Measurements from ENCODE around the gene PRIMPOL. TPM values are rescaled to one million over a fixed set of nuclear protein-coding genes. Genes with fewer than 3 reads are reported as not detected.

Gene PRIMPOL
- total and polyA plus RNA-seq, 9 of the 15 experiments (the other 6 are each of a cell fraction or from before 2014, with no cell fraction given): 11.0 to 32.0 (median 16.1) TPM

DNA sequence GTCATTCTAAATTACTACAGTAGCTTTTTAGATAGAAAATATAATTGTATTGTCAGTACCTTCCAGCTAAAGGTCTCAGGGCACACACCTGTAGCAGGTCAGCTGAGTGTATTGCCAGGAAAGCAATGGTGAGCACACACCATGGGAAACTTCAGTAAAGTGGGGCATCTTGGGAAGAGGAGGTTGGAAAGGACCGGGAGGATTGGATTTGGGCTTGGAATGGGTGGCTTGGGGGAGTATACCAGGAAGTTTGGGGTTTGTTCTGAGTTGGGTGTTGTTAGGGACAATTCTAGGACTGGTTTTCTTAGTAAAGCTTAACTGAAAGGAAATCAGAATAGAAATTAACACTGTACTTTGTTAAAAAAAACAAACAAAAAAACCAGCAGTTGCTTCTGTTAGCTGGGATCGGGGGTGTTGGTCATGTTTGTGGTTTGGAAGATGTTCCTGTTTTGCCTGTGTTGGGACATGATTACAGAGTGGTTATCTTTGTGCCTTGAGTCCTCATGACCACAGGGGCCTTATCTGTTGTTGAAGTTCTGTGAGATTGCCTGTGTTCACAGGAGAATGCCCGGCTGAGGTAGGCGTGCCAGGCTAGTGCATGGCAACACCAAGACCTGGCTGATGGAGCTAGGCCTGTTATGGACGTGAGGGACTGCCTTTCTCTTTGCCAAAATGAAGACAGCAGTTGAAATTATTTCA, 35.1 kb downstream of the PRIMPOL start (continued):
- TF ChIP-seq, protein P1, sequence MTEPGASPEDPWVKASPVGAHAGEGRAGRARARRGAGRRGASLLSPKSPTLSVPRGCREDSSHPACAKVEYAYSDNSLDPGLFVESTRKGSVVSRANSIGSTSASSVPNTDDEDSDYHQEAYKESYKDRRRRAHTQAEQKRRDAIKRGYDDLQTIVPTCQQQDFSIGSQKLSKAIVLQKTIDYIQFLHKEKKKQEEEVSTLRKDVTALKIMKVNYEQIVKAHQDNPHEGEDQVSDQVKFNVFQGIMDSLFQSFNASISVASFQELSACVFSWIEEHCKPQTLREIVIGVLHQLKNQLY (CRISPR knock-in tag; conservative IDR thresholded peaks at IDR 0.05): no peak
- peak; percentile 98 for TF ChIP-seq SOX6 (IDR thresholded peaks at IDR 0.05)
- no peak for TF ChIP-seq ZBTB5 (IDR thresholded peaks at IDR 0.05)
- no peak for TF ChIP-seq ZNF764 (CRISPR knock-in tag; IDR thresholded peaks at IDR 0.05; ENCODE audit: low read depth)
- TF ChIP-seq, protein P2, sequence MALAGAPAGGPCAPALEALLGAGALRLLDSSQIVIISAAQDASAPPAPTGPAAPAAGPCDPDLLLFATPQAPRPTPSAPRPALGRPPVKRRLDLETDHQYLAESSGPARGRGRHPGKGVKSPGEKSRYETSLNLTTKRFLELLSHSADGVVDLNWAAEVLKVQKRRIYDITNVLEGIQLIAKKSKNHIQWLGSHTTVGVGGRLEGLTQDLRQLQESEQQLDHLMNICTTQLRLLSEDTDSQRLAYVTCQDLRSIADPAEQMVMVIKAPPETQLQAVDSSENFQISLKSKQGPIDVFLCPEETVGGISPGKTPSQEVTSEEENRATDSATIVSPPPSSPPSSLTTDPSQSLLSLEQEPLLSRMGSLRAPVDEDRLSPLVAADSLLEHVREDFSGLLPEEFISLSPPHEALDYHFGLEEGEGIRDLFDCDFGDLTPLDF (CRISPR knock-in tag; IDR thresholded peaks at IDR 0.05): no peak
- peak; percentile 55; the same call in 1 of the 2 replicates for TF ChIP-seq OTX1 (CRISPR knock-in tag; IDR thresholded peaks at IDR 0.05)
- TF ChIP-seq JUN (IDR thresholded peaks at IDR 0.05; ENCODE audit: borderline replicate concordance, low read depth, low read length): no peak; the same call in 1 of the 2 replicates
- TF ChIP-seq JUN (CRISPR knock-in tag; IDR thresholded peaks at IDR 0.05; ENCODE audit: borderline replicate concordance): no peak
- no peak for TF ChIP-seq NR1H2 (CRISPR knock-in tag; IDR thresholded peaks at IDR 0.05)
- no peak for TF ChIP-seq FUS (optimal IDR thresholded peaks at IDR 0.05; ENCODE audit: low read depth, low read length)
- TF ChIP-seq ZNF224 (CRISPR knock-in tag; IDR thresholded peaks at IDR 0.05): no peak
- TF ChIP-seq MXI1 (IDR thresholded peaks at IDR 0.05; ENCODE audit: low read depth, low read length): 0 out of 2 replicates have a peak, but pooled peaks have one; percentile 38
- no peak for TF ChIP-seq XRCC4 (IDR thresholded peaks at IDR 0.05; ENCODE audit: extremely low read depth, insufficient read depth, insufficient read length)
- TF ChIP-seq, protein P3, sequence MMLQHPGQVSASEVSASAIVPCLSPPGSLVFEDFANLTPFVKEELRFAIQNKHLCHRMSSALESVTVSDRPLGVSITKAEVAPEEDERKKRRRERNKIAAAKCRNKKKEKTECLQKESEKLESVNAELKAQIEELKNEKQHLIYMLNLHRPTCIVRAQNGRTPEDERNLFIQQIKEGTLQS (IDR thresholded peaks at IDR 0.05): peak; percentile 74
- TF ChIP-seq, protein P3 (CRISPR knock-in tag; conservative IDR thresholded peaks at IDR 0.05): no peak
- no peak for TF ChIP-seq TGIF2 (CRISPR knock-in tag; IDR thresholded peaks at IDR 0.05)
- TF ChIP-seq PREB (CRISPR knock-in tag; IDR thresholded peaks at IDR 0.05): no peak

Data from K562 (cell line).